ENCODE results near the gene PDGFB.

The PDGFB gene

GRCh38 chr22:39276440-39277141 lies 31.8 kb upstream of the PDGFB start:
- TF ChIP-seq, protein P1, sequence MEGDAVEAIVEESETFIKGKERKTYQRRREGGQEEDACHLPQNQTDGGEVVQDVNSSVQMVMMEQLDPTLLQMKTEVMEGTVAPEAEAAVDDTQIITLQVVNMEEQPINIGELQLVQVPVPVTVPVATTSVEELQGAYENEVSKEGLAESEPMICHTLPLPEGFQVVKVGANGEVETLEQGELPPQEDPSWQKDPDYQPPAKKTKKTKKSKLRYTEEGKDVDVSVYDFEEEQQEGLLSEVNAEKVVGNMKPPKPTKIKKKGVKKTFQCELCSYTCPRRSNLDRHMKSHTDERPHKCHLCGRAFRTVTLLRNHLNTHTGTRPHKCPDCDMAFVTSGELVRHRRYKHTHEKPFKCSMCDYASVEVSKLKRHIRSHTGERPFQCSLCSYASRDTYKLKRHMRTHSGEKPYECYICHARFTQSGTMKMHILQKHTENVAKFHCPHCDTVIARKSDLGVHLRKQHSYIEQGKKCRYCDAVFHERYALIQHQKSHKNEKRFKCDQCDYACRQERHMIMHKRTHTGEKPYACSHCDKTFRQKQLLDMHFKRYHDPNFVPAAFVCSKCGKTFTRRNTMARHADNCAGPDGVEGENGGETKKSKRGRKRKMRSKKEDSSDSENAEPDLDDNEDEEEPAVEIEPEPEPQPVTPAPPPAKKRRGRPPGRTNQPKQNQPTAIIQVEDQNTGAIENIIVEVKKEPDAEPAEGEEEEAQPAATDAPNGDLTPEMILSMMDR (IDR thresholded peaks at IDR 0.05), result no peak
- intact Hi-C loops (cut with DNase I; ENCODE audit: low total_unique reads), result no loop called here
- Histone ChIP-seq H3K4me1 (no peaks in the 10 kb centered on the region), H3K27me3 (peaks cover 0 to 16% of the 10 kb centered on the region in 2 donors), H3K4me3 (no peak overlapping the region), H3K36me3 (no peaks in the 10 kb centered on the region), H3K9me3 (peaks cover 0 to 8% (median 0%) of the 10 kb centered on the region in 3 donors), H3K27ac (no peak overlapping the region)
- no peak for DNase-seq

- no peak for DNase-seq
- Histone ChIP-seq H3K4me3 (no peak overlapping the region), H3K36me3 (no peaks in the 10 kb centered on the region), H3K27me3 (peaks cover 0 to 16% of the 10 kb centered on the region in 2 donors), H3K4me1 (no peaks in the 10 kb centered on the region), H3K27ac (no peak overlapping the region), H3K9me3 (peaks cover 0 to 8% (median 0%) of the 10 kb centered on the region in 3 donors)
- intact Hi-C loops (cut with DNase I; ENCODE audit: low total_unique reads), result no loop called here
- TF ChIP-seq, protein P1 (IDR thresholded peaks at IDR 0.05), result no peak
Observed at GRCh38 chr22:39275814-39276439, 31.1 kb upstream of the PDGFB start.

GRCh38 chr22:39273950-39274887 lies 29.4 kb upstream of the PDGFB start:
- intact Hi-C loops (cut with DNase I; ENCODE audit: low total_unique reads), result no loop called here
- Histone ChIP-seq H3K27me3 (peaks cover 0 to 15% of the 10 kb centered on the region in 2 donors), H3K27ac (no peak overlapping the region), H3K36me3 (no peaks in the 10 kb centered on the region), H3K4me1 (no peaks in the 10 kb centered on the region), H3K9me3 (peaks cover 0 to 8% (median 0%) of the 10 kb centered on the region in 3 donors), H3K4me3 (no peak overlapping the region)
- TF ChIP-seq, protein P1 (IDR thresholded peaks at IDR 0.05), result no peak
- DNase-seq, result no peak

- Histone ChIP-seq H3K9me3 (no peaks in the 10 kb centered on the region), H3K27me3 (peaks cover 0 to 10% of the 10 kb centered on the region in 2 donors), H3K4me3 (no peak overlapping the region), H3K27ac (no peak overlapping the region), H3K36me3 (no peaks in the 10 kb centered on the region), H3K4me1 (no peaks in the 10 kb centered on the region)
- intact Hi-C loops (cut with DNase I; ENCODE audit: low total_unique reads), result no loop called here
- TF ChIP-seq, protein P1 (IDR thresholded peaks at IDR 0.05), result no peak
- DNase-seq, result no peak
Observed at GRCh38 chr22:39270792-39271191, 26.0 kb upstream of the PDGFB start.

- TF ChIP-seq, protein P1 (IDR thresholded peaks at IDR 0.05), result no peak
- Histone ChIP-seq H3K9me3 (no peaks in the 10 kb centered on the region), H3K27me3 (peaks cover 0 to 8% of the 10 kb centered on the region in 2 donors), H3K4me1 (no peaks in the 10 kb centered on the region), H3K36me3 (no peaks in the 10 kb centered on the region), H3K27ac (no peak overlapping the region), H3K4me3 (no peak overlapping the region)
- no peak for DNase-seq
- intact Hi-C loops (cut with DNase I; ENCODE audit: low total_unique reads), result no loop called here
Observed at GRCh38 chr22:39270280-39270679, 25.5 kb upstream of the PDGFB start.

All from tibial artery (tissue), 4 donors.